H9 (cell line): ENCODE measurements around the gene DNM1. TPM values are rescaled to one million over a fixed set of nuclear protein-coding genes. Genes with fewer than 3 reads are reported as not detected.

Source experiments
- DNase-seq: peaks from one replicate; pipeline ENCODE4 v3.0.0-alpha.2; 2017
- H2AFZ ChIP-seq: one replicate; pipeline ENCODE4 v1.6.1; 2013; ENCODE audit warnings: mild to moderate bottlenecking, low read length, control low read depth, moderate library complexity
- H2AK5ac ChIP-seq: 2 replicates; pipeline ENCODE4 v1.6.1; 2013; ENCODE audit warnings: low read length, control low read depth, mixed read lengths; ENCODE audit not compliant: insufficient read length
- H2BK120ac ChIP-seq: one replicate; pipeline ENCODE4 v1.6.1; 2013; ENCODE audit warnings: low read depth, mild to moderate bottlenecking, low read length, control low read depth, inconsistent platforms; ENCODE audit not compliant: poor library complexity, severe bottlenecking
- H2BK12ac ChIP-seq: 2 replicates; pipeline ENCODE4 v1.6.1; 2013; ENCODE audit warnings: low read length, control low read depth, mixed read lengths, low read depth; ENCODE audit not compliant: insufficient read length
- H2BK15ac ChIP-seq: 2 replicates; pipeline ENCODE4 v1.6.1; 2013; ENCODE audit warnings: low read depth, low read length, control low read depth
- H2BK20ac ChIP-seq: one replicate; pipeline ENCODE4 v1.6.1; 2013; ENCODE audit warnings: low read depth, mild to moderate bottlenecking, low read length, control low read depth, inconsistent platforms; ENCODE audit not compliant: poor library complexity, severe bottlenecking
- H2BK5ac ChIP-seq: 2 replicates; pipeline ENCODE4 v1.6.1; 2013; ENCODE audit warnings: low read length, control low read depth, mixed read lengths; ENCODE audit not compliant: insufficient read length
- H3K14ac ChIP-seq: 2 replicates; pipeline ENCODE4 v1.6.1; 2013; ENCODE audit warnings: low read length, control low read depth; ENCODE audit not compliant: insufficient read depth
- H3K18ac ChIP-seq: 2 replicates; pipeline ENCODE4 v1.6.1; 2013; ENCODE audit warnings: low read depth, mild to moderate bottlenecking, mixed read lengths, low read length, control low read depth; ENCODE audit not compliant: insufficient read length
- H3K23ac ChIP-seq: 2 replicates; pipeline ENCODE4 v1.6.1; 2013; ENCODE audit warnings: low read length, control low read depth, mixed read lengths, low read depth; ENCODE audit not compliant: insufficient read length
- H3K23me2 ChIP-seq: 2 replicates; pipeline ENCODE4 v1.6.1; 2013; ENCODE audit warnings: low read depth, mild to moderate bottlenecking, mixed read lengths, low read length, control low read depth; ENCODE audit not compliant: insufficient read length, poor library complexity, severe bottlenecking
- H3K27ac ChIP-seq: 2 replicates; pipeline ENCODE4 v1.5.1; 2013; ENCODE audit warnings: low read length, control low read depth, mixed read lengths, low read depth; ENCODE audit not compliant: insufficient read length
- H3K27me3 ChIP-seq: 2 replicates; pipeline ENCODE4 v1.6.1; 2013; ENCODE audit warnings: low read length, control low read depth, inconsistent platforms; ENCODE audit not compliant: insufficient read depth
- H3K4ac ChIP-seq: 2 replicates; pipeline ENCODE4 v1.6.1; 2013; ENCODE audit warnings: low read depth, mild to moderate bottlenecking, control low read depth, inconsistent platforms, low read length, moderate library complexity
- H3K4me1 ChIP-seq: 2 replicates; pipeline ENCODE4 v1.6.1; 2013; ENCODE audit warnings: low read length, control low read depth, inconsistent platforms; ENCODE audit not compliant: insufficient read depth
- H3K4me2 ChIP-seq: 2 replicates; pipeline ENCODE4 v1.6.1; 2013; ENCODE audit warnings: low read length, control low read depth, mixed read lengths; ENCODE audit not compliant: insufficient read length, insufficient read depth
- H3K56ac ChIP-seq: 2 replicates; pipeline ENCODE4 v1.6.1; 2013; ENCODE audit warnings: low read depth, mild to moderate bottlenecking, mixed read lengths, low read length, control low read depth; ENCODE audit not compliant: insufficient read length
- H3K79me1 ChIP-seq: 2 replicates; pipeline ENCODE4 v1.6.1; 2013; ENCODE audit warnings: low read depth, mild to moderate bottlenecking, moderate library complexity, low read length, control low read depth, inconsistent platforms; ENCODE audit not compliant: insufficient read depth, poor library complexity, severe bottlenecking
- H3K79me2 ChIP-seq: 2 replicates; pipeline ENCODE4 v1.6.1; 2013; ENCODE audit warnings: low read length, control low read depth, inconsistent platforms; ENCODE audit not compliant: insufficient read depth
- H3K9ac ChIP-seq: 2 replicates; pipeline ENCODE4 v1.6.1; 2013; ENCODE audit warnings: low read length, control low read depth, mixed read lengths; ENCODE audit not compliant: insufficient read length; ENCODE audit errors: extremely low read depth
- H3K9me3 ChIP-seq: one replicate; pipeline ENCODE4 v1.6.1; 2013; ENCODE audit warnings: low read depth, low read length, inconsistent platforms; ENCODE audit not compliant: control insufficient read depth
- H3T11ph ChIP-seq: one replicate; pipeline ENCODE4 v1.6.1; 2013; ENCODE audit warnings: mild to moderate bottlenecking, low read length, control low read depth, inconsistent platforms
- H4K20me1 ChIP-seq: one replicate; pipeline ENCODE4 v1.6.1; 2013; ENCODE audit not compliant: control insufficient read depth, insufficient read length, insufficient read depth
- H4K5ac ChIP-seq: 2 replicates; pipeline ENCODE4 v1.6.1; 2013; ENCODE audit warnings: low read depth, mild to moderate bottlenecking, mixed read lengths, low read length, control low read depth; ENCODE audit not compliant: insufficient read length
- H4K8ac ChIP-seq: replicated peaks from 2 replicates; pipeline ENCODE4 v1.6.1; 2013; ENCODE audit warnings: low read length, control low read depth, mixed read lengths, low read depth; ENCODE audit not compliant: insufficient read length
- H4K91ac ChIP-seq: 2 replicates; pipeline ENCODE4 v1.6.1; 2013; ENCODE audit warnings: low read depth, mild to moderate bottlenecking, moderate library complexity, mixed read lengths, low read length, control low read depth; ENCODE audit not compliant: insufficient read length
- H3K27ac Mint-ChIP-seq, 3 experiments: 2 replicates in 2 of 3; 3 replicates in 1 of 3; pipeline ENCODE4 v1.8.0; 2020 to 2021; ENCODE audit warnings: mixed read lengths in 3 of 3, mild to moderate bottlenecking in 1 of 3, moderate library complexity in 1 of 3
- H3K27me3 Mint-ChIP-seq: 2 replicates; pipeline ENCODE4 v1.8.0; 2021; ENCODE audit warnings: low read depth, mild to moderate bottlenecking, moderate library complexity, mixed read lengths
- H3K36me3 Mint-ChIP-seq, 3 experiments: 2 replicates in 2 of 3; 3 replicates in 1 of 3; pipeline ENCODE4 v1.8.0; 2020 to 2021; ENCODE audit warnings: low read depth in 3 of 3, mixed read lengths in 3 of 3; ENCODE audit not compliant: insufficient read depth in 1 of 3
- H3K4me1 Mint-ChIP-seq, 2 experiments: 2 replicates each; pipeline ENCODE4 v1.8.0; 2020; ENCODE audit warnings: mixed read lengths in 2 of 2
- H3K4me3 Mint-ChIP-seq, 2 experiments: 2 replicates in 1 of 2; 3 replicates in 1 of 2; pipeline ENCODE4 v1.8.0; 2020 to 2021; ENCODE audit warnings: mild to moderate bottlenecking in 2 of 2, mixed read lengths in 2 of 2, moderate library complexity in 1 of 2
- H3K9me3 Mint-ChIP-seq, 2 experiments: 2 replicates in 1 of 2; 3 replicates in 1 of 2; pipeline ENCODE4 v1.8.0; 2020; ENCODE audit warnings: mild to moderate bottlenecking in 2 of 2, mixed read lengths in 2 of 2, moderate library complexity in 1 of 2
- WGBS: extraction: QIAGEN DNeasy Blood & Tissue Kit; methylation state at CpG from one replicate; pipeline ENCODE4 v1.1.7; 2013; ENCODE audit warnings: missing lambda C conversion rate, low lambda C conversion rate, mixed read lengths; ENCODE audit not compliant: insufficient read length; ENCODE audit errors: extremely low coverage; 5-methylcytosine and 5-hydroxymethylcytosine counted together
- microRNA-seq: library from miRNA; unstranded; fragments of <30 nt; microRNA quantifications from one replicate; pipeline ENCODE4, GENCODE V29; 2020; ENCODE audit warnings: borderline microRNAs expressed
- total RNA-seq: library from RNA; stranded (reverse); gene quantifications from 2 replicates; pipeline ENCODE4 v1.2.1, GENCODE V29; 2021
- TF ChIP-seq, protein P1 (sequence below): fragments of 200-600 bp; sonication (generic); conservative IDR thresholded peaks from 3 replicates; pipeline ENCODE4 v1.8.0; 2021; ENCODE audit warnings: antibody characterized with exemption, mild to moderate bottlenecking

DNM1 gene
- total RNA-seq, 1 experiment from 2014 or later, result 58.0 TPM

DNA sequence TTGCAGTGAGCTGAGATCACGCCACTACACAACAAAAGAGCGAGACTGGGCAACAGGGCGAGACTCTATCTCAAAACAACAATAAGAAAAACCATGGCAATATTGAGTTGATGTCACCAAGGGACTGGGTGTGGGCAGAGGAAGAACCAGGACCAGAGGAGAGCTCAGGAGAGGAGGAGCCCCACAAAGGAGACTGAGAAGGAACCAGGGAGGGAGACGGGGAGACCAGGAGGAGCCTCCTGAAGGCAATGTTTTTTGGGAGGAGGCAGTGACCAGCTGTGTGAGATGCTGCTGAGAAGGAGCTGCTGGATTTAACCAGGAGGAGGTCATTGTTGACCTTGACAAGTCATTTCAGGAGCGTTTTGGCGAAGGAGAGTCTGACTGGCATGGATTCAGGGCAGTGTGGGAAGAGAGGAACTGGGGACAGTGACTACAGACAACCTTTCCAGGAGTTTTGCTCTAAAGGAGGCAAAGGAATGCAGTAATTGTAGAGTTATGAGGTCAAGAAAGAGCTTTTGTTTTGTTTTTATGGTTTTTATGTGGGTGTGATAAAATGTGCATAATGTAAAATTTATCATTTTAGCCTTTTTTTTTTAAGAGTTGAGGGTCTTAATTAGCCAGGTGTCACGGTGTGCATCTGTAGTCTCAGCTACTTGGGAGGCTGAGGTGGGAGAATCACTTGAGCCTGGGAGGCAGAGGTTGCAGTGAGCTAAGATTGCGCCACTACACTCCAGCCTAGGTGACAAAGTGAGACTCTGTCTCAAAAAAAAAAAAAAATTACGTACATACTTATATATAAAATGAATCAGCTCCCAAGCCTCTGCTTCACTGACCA lies 101.2 kb downstream of the DNM1 start:
- no peak for DNase-seq
- no CpG with 5 or more reads among the region's 9 CpGs for WGBS
- TF ChIP-seq, protein P1, sequence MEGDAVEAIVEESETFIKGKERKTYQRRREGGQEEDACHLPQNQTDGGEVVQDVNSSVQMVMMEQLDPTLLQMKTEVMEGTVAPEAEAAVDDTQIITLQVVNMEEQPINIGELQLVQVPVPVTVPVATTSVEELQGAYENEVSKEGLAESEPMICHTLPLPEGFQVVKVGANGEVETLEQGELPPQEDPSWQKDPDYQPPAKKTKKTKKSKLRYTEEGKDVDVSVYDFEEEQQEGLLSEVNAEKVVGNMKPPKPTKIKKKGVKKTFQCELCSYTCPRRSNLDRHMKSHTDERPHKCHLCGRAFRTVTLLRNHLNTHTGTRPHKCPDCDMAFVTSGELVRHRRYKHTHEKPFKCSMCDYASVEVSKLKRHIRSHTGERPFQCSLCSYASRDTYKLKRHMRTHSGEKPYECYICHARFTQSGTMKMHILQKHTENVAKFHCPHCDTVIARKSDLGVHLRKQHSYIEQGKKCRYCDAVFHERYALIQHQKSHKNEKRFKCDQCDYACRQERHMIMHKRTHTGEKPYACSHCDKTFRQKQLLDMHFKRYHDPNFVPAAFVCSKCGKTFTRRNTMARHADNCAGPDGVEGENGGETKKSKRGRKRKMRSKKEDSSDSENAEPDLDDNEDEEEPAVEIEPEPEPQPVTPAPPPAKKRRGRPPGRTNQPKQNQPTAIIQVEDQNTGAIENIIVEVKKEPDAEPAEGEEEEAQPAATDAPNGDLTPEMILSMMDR, result no peak
- H3K18ac ChIP-seq, result no peak overlapping the region
- H4K91ac ChIP-seq, result no peak overlapping the region
- no peak overlapping the region for H3K27ac ChIP-seq
- no peak overlapping the region for H2BK20ac ChIP-seq
- H3K4me1 ChIP-seq, result no peaks in the 10 kb centered on the region
- H3K9me3 ChIP-seq, result no peaks in the 10 kb centered on the region
- no peaks in the 10 kb centered on the region for H3K23me2 ChIP-seq
- no peaks in the 10 kb centered on the region for H4K20me1 ChIP-seq
- H3K4ac ChIP-seq, result no peak overlapping the region
- Mint-ChIP-seq H3K9me3 (no peaks in the 10 kb centered on the region; a peak in 1 of 5 replicates), H3K4me3 (no peak overlapping the region), H3K27ac (no peak overlapping the region; a peak in 1 of 7 replicates), H3K27me3 (peaks cover 2% of the 10 kb centered on the region; the same call in 1 of the 2 replicates), H3K36me3 (peaks cover 10 to 16% (median 14%) of the 10 kb centered on the region in 3 experiments), H3K4me1 (no peaks in the 10 kb centered on the region; a peak in 1 of 4 replicates)
- no peak overlapping the region for H3K23ac ChIP-seq
- H2BK12ac ChIP-seq, result no peak overlapping the region
- no peaks in the 10 kb centered on the region for H3K79me1 ChIP-seq
- no peak overlapping the region for H2AFZ ChIP-seq
- no peak overlapping the region for H2AK5ac ChIP-seq
- no peak overlapping the region for H4K8ac ChIP-seq
- H3T11ph ChIP-seq, result no peak overlapping the region
- no peak overlapping the region for H2BK5ac ChIP-seq
- no peak overlapping the region for H3K9ac ChIP-seq
- no peaks in the 10 kb centered on the region for H3K79me2 ChIP-seq
- no peak overlapping the region for H3K4me2 ChIP-seq
- H4K5ac ChIP-seq, result no peak overlapping the region
- no peaks in the 10 kb centered on the region for H3K27me3 ChIP-seq
- no peak overlapping the region for H2BK120ac ChIP-seq
- no peak overlapping the region for H2BK15ac ChIP-seq
- no peak overlapping the region for H3K14ac ChIP-seq
- H3K56ac ChIP-seq, result no peak overlapping the region

Small RNA genes lying within 50 kb of the gene (microRNA-seq; reads per million reads assigned to microRNA genes)
- gene MIR199B (4.1 reads per million, percentile 30 among the genes with 10 or more reads in this experiment), gene MIR3154 (not detected)

Other genes with a start within 250 kb of the DNM1 start
- 52.3 and 59.5 TPM in 2 replicates for gene EEIG1, start 222.4 kb upstream of the DNM1 start, total RNA-seq
- 6.3 TPM in 2 replicates for gene NAIF1, start 136.1 kb upstream of the DNM1 start, total RNA-seq
- 16.0 and 16.9 TPM in 2 replicates for gene SLC25A25, start 135.1 kb upstream of the DNM1 start, total RNA-seq
- 60.4 and 63.9 TPM in 2 replicates for gene PTGES2, start 75.7 kb upstream of the DNM1 start, total RNA-seq
- gene LCN2, start 53.9 kb upstream of the DNM1 start, total RNA-seq, result not detected in 2 replicates
- gene BBLN, start 43.1 kb upstream of the DNM1 start, total RNA-seq, result 72.5 and 74.9 TPM in 2 replicates
- 101 and 104 TPM in 2 replicates for gene CIZ1, start 11.8 kb upstream of the DNM1 start, total RNA-seq
- gene GOLGA2, start 72.6 kb downstream of the DNM1 start, total RNA-seq, result 44.2 and 51.0 TPM in 2 replicates
- 25.0 and 25.6 TPM in 2 replicates for gene SWI5, start 72.9 kb downstream of the DNM1 start, total RNA-seq
- 38.3 and 39.8 TPM in 2 replicates for gene TRUB2, start 119.1 kb downstream of the DNM1 start, total RNA-seq
- gene COQ4, start 119.5 kb downstream of the DNM1 start, total RNA-seq, result 34.8 and 38.4 TPM in 2 replicates
- gene SLC27A4, start 137.1 kb downstream of the DNM1 start, total RNA-seq, result 17.0 and 17.2 TPM in 2 replicates
- 46.1 and 46.6 TPM in 2 replicates for gene URM1, start 168.0 kb downstream of the DNM1 start, total RNA-seq
- 5.4 and 5.9 TPM in 2 replicates for gene CERCAM, start 217.5 kb downstream of the DNM1 start, total RNA-seq